ENCODE results near the gene CCDC188.

Gene CCDC188

GRCh38 chr22:20147237-20147988 is 3.4 kb downstream of the CCDC188 start:
- no peak for DNase-seq

- no peak for DNase-seq
These were observed 4.1 kb downstream of the CCDC188 start for GRCh38 chr22:20146777-20147176.

GRCh38 chr22:20145832-20146223 is 5.0 kb downstream of the CCDC188 start:
- DNase-seq, result no peak

- DNase-seq, result no peak
These were observed 5.5 kb downstream of the CCDC188 start for GRCh38 chr22:20145206-20145831.

GRCh38 chr22:20143883-20144665 is 6.8 kb downstream of the CCDC188 start:
- DNase-seq, result no peak

- no peak for DNase-seq
These were observed 7.9 kb downstream of the CCDC188 start for GRCh38 chr22:20142711-20143621.

- DNase-seq, result no peak
These were observed 9.4 kb downstream of the CCDC188 start for GRCh38 chr22:20141186-20142077.

GRCh38 chr22:20140521-20140964 is 10.3 kb downstream of the CCDC188 start:
- DNase-seq, result no peak

- DNase-seq, result no peak
These were observed 10.8 kb downstream of the CCDC188 start for GRCh38 chr22:20140107-20140445.

GRCh38 chr22:20139391-20140106 is 11.3 kb downstream of the CCDC188 start:
- no peak for DNase-seq

GRCh38 chr22:20138868-20139267 is 12.0 kb downstream of the CCDC188 start:
- no peak for DNase-seq

GRCh38 chr22:20138417-20138738 is 12.5 kb downstream of the CCDC188 start:
- no peak for DNase-seq

GRCh38 chr22:20137671-20138416 is 13.0 kb downstream of the CCDC188 start:
- no peak for DNase-seq

GRCh38 chr22:20137113-20137512 is 13.7 kb downstream of the CCDC188 start:
- DNase-seq, result no peak

GRCh38 chr22:20136603-20136873 is 14.3 kb downstream of the CCDC188 start:
- DNase-seq, result no peak

- DNase-seq, result no peak
These were observed 14.9 kb downstream of the CCDC188 start for GRCh38 chr22:20135806-20136602.

- no peak for DNase-seq
These were observed 15.6 kb downstream of the CCDC188 start for GRCh38 chr22:20135265-20135664.

GRCh38 chr22:20133930-20134549 is 16.8 kb downstream of the CCDC188 start:
- DNase-seq, result no peak

GRCh38 chr22:20132686-20133246 is 18.1 kb downstream of the CCDC188 start:
- DNase-seq, result no peak
